ENCODE measurements around the gene PDE7B. TPM values are rescaled to one million over a fixed set of nuclear protein-coding genes. Genes with fewer than 3 reads are reported as not detected.
A peak's percentile ranks its signal among the peaks of the same experiment; 100 is the strongest.

The PDE7B gene
- total RNA-seq, 3 donors from 2014 or later = 2.1 to 4.0 (median 2.2) TPM

- Histone ChIP-seq H3K4me3 (no peak overlapping the region), H3K9me3 (no peaks in the 10 kb centered on the region), H3K4me1 (ENCODE audit: low read depth) (no peaks in the 10 kb centered on the region), H3K36me3 (ENCODE audit: low read depth) (no peaks in the 10 kb centered on the region)
- peak; percentile 21 for ATAC-seq
- no peak for DNase-seq
- intact Hi-C loops (cut with DNase I, micrococcal nuclease) = no loop called here
- TF ChIP-seq CTCF (IDR thresholded peaks at IDR 0.05) = no peak
Observed at GRCh38 chr6:135901774-135902524, 50.4 kb downstream of the PDE7B start.

DNA sequence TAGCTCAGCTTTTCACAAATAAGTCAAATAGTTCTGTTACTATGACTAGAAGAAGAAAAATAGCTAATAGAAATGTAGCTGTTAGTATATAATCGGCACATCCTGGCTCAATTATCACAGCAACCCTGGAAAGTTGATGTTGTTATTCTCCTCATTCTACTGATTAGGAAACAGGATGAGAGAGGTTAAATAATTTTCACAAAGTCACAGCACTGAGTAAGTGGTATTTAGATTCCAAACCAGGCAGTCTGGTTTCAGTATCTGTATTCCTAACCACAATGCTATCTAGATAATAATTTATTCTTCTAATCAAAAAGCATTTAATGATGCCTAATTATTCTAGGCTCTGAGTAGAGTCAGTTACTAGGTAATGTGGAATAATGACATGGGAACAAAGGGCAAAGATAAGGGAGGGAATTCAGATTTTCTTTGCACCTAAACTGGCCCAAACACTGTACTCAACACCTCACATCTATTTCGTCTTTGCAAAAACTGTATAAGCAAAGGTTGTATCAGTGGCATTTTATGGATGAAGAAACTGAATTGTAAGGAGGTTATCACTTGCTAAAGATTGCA is 51.3 kb downstream of the PDE7B start:
- ATAC-seq = no peak
- Histone ChIP-seq H3K9me3 (no peaks in the 10 kb centered on the region), H3K36me3 (ENCODE audit: low read depth) (no peaks in the 10 kb centered on the region), H3K4me3 (no peak overlapping the region), H3K4me1 (ENCODE audit: low read depth) (no peaks in the 10 kb centered on the region)
- TF ChIP-seq CTCF (IDR thresholded peaks at IDR 0.05) = no peak
- no peak for DNase-seq
- intact Hi-C loops (cut with DNase I, micrococcal nuclease) = no loop called here

- intact Hi-C loops (cut with DNase I, micrococcal nuclease) = no loop called here
- Histone ChIP-seq H3K9me3 (no peaks in the 10 kb centered on the region), H3K36me3 (ENCODE audit: low read depth) (no peaks in the 10 kb centered on the region), H3K4me3 (no peak overlapping the region), H3K4me1 (ENCODE audit: low read depth) (no peaks in the 10 kb centered on the region)
- ATAC-seq (no peak), DNase-seq (no peak)
- TF ChIP-seq CTCF (IDR thresholded peaks at IDR 0.05) = no peak
Observed at GRCh38 chr6:135904666-135905065, 53.2 kb downstream of the PDE7B start.

DNA sequence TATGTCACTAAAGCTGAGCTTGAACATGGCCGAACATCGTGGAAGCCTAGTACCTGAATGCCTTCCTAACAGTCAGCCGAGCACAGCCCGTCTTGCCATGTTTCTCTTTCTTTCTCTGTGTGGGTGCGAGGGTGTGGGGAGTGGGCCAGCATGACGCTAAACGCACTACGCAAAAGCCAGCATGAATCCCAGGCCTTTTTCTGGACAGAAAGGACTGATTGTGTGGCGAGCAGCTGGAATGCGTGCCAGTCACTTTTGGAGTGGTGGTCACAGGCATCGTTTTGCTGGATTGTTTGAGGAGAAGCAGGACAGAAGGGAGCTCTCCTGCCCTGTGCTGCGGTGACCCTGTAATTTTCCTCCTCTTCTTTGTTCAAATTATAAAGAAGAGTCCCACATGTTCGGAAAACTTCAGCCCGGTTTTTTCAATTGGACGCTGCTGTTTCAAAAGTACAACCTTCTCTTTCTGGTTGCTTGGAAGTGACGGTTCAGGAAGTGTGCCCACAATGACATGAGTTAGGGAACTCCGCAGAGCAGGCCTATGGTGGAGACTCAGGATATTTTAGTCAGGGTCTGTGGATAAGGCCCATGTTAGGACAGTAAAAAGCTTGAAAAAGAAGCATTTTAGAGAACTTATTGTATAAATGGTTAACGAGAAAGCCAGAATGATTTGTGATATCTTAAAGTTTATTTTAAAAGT is 54.3 kb downstream of the PDE7B start:
- TF ChIP-seq CTCF (IDR thresholded peaks at IDR 0.05) = no peak
- Histone ChIP-seq H3K9me3 (no peaks in the 10 kb centered on the region), H3K4me1 (ENCODE audit: low read depth) (no peaks in the 10 kb centered on the region), H3K36me3 (ENCODE audit: low read depth) (no peaks in the 10 kb centered on the region), H3K4me3 (no peak overlapping the region)
- no peak for ATAC-seq
- DNase-seq = no peak
- intact Hi-C loops (cut with DNase I, micrococcal nuclease) = no loop called here

GRCh38 chr6:135906542-135906941 is 55.0 kb downstream of the PDE7B start:
- H3K4me3 ChIP-seq = no peak overlapping the region
- H3K9me3 ChIP-seq = no peaks in the 10 kb centered on the region
- no peak for TF ChIP-seq CTCF (IDR thresholded peaks at IDR 0.05)
- ATAC-seq (no peak), DNase-seq (no peak)
- no peaks in the 10 kb centered on the region for H3K36me3 ChIP-seq (ENCODE audit: low read depth)
- H3K4me1 ChIP-seq (ENCODE audit: low read depth) = no peaks in the 10 kb centered on the region
- intact Hi-C loops (cut with DNase I, micrococcal nuclease) = no loop called here

Data from mucosa of descending colon (tissue), 3 donors.